CD1c-positive myeloid dendritic cell (primary cell): ENCODE data around the gene GNPTAB.
A peak's percentile ranks its signal among the peaks of the same experiment; 100 is the strongest.
"Not testable (repeated sequence)": the region's sequence is repeated elsewhere in the genome, so short reads cannot be mapped to it uniquely, and the experiment has no call there.

Experiments used
- DNase-seq: peaks from one replicate; pipeline ENCODE4 v3.0.0-alpha.2; 2016; ENCODE audit errors: extremely low spot score

The GNPTAB gene

DNA sequence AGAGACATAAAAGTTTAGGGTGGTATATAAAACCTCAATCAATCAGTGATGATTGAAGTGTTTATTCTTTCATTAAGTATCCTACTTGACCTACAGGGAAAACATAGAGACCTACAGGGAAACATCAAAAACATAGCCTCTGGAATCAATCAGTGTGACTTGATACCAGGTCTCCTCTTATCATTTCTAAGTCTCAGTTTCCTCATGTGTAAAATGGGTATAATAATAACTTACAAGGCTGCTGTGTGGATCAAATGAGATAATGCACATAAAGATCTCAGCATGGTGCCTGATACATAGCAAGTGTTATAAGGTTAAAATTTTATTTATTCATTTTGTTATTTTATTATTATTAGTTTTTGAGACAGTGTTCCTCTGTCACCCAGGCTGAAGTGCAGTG, 22.2 kb upstream of the GNPTAB start:
- DNase-seq, result no peak

DNA sequence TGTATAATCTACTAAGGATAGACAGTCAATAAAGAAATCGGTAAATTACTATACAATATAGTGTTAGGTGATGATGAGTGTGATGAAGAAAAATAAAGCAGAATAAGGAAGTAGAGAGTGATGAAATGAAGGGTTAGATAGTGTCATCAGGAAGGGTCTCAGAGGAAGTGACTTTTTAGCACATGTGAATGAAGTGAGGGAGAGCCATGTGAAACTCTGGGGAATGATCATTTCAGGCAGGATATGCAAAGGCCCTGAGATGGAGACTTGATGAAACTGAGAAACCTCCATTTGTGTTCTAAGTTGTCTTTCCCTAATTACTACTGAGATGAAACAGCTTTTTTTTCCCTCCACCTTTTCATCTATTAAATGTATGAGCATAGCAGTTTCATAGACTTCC, 19.4 kb upstream of the GNPTAB start:
- peak; percentile 51 for DNase-seq

DNA sequence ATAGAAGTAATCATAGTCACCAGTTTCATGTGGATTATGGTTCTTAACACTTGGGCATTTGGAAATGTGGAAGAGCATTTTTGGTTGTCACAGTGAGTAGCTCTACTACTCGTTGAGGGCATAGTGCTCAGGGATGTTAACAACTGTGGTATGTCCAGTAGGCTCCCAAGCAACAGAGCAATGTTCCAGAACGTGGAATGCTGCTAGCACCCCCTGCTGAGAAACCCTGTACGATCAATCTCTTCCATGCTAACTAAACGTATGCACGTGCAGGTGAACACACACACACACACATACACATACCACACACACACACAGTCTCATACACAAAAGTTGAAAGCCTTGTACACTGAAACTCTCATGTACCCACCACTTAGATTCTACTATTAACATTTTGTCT, 16.6 kb upstream of the GNPTAB start:
- DNase-seq, result no peak

DNA sequence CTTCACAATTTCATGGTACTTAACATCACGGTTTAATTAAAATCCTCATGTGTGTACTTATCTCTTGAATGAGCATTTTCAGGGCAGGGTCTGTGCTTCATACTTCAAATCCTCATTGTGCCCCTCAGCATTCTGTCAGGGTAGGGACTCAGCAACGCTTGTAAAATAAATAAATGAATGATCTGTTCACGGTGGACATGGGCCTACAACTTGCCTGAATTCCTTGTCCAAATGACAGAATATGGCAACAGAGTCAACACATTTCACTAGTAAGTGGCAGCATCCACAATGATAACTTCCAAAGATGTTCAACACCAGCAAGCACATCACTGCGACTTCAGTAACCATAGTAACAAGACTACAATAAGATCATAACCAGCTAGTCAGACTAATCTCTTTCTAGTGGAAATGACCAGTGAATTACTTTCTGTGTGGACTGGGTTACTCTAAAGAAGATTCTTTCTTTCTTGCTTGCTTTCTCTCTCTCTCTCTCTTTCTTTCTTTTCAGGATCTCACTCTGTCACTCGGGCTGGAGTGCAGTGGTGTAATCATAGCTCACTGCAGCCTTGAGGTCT, 14.5 kb upstream of the GNPTAB start:
- DNase-seq, result no peak

DNA sequence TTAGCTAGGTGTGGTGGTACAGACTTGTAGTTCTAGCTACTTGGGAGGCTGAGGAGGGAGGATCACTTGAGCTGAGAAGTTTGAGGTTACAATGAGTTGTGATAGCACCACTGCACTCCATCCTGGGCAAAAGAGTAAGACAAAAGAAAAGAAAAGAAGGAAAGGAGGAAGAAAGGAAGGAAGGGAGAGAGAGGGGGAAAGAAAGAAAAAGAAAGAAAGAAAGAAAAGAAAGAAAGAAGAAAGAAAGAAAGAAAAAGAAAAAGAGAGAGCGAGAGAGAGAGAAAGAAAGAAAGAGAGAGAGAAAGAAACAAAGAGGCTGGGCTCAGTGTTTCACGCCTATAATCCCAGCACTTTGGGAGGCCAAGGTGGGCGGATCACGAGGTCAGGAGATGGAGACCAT, 10.3 kb upstream of the GNPTAB start:
- DNase-seq, result no peak

DNA sequence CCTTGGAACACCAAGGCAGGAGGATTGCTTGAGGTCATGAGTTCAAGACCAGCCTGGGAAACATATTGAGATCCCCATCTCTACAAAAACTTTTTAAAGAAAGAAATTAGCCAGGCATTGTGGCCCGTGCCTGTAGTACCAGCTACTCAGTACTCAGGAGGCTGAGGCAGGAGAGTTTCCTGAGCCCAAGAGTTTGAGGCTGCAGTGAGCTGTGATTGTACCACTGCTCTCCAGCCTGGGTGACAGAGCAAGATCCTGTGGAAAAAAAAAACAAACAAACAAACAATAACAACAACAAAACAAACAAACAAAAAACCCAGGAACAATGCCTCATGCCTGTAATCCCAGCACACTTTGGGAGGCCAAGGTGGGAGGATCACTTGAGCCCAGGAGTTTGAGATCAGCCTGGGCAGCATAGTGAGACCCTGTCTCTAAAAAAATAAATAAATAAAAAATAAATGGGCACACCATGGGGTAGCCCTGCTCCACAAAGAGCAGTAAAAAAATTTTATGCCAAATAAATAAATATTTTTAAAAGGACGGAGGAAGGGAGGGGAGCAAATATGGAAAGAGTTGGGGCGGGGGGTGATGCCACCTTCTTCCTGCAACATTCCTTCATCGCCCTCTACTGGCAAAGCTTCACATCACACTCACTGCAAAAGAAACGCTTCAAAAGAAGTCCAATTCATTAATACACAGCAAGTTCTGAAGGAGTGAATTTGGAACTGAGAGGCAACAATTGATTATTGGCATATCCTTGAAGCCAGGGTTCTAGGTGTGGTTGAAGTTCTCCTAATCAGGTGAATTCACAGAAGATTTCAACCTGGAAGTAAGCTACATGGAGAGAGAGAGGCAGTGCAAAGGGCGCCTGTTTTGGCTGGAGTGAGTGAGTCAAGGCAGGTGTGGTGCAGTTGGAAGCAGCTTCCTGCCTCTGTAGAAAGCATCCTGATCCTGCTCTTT, 8.8 kb upstream of the GNPTAB start:
- peak; percentile 78 for DNase-seq

DNA sequence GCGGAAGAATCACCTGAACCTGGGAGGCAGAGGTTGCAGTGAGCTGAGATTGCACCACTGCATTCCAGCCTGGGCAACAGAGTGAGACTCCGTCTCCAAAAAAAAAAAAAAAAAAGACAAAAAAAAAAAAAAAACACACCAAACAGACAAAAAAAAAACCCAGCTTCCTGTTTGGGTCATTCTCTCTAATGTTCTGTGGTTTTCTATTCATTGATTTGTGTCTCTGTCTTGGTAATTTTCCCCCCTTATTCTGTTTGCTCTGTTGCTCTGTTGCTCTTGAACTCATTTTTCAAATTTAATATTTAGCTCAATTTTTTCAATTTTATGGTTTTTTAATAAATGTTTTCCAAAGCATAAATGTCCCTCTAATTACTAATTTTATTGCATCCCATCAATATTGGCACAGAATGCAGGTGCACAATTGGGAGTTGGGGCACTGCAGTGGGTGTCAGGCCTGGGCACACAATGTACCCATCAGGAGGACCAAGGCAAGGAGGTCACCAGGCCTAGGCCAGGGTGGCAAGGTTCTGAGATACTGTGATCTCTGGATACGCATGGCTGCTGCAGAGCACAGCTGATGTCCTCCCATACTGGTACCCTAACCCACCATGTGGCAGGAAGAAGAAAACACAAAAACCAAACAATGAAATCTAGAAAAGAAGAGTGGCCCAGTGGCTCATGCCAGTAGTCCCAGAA, 8.0 kb upstream of the GNPTAB start:
- no peak for DNase-seq

DNA sequence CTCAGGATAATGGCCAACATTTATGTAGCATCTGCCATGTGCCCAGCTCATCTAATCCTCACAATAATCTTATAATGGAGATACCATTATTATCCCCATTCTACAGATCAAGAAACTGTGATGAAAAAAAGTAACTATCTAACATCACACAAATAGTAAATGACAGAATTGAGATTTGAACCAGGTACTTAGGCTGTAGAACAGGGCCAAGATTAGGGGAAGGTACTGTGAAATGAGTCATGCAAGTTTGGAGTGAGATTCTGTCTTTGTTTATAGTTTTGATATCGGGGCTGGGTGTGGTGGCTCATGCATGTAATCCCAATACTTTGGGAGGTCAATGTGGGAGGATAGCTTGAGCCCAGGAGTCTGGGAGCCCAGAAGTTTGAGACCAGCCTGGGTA, 1.3 kb upstream of the GNPTAB start:
- DNase-seq, result no peak

DNA sequence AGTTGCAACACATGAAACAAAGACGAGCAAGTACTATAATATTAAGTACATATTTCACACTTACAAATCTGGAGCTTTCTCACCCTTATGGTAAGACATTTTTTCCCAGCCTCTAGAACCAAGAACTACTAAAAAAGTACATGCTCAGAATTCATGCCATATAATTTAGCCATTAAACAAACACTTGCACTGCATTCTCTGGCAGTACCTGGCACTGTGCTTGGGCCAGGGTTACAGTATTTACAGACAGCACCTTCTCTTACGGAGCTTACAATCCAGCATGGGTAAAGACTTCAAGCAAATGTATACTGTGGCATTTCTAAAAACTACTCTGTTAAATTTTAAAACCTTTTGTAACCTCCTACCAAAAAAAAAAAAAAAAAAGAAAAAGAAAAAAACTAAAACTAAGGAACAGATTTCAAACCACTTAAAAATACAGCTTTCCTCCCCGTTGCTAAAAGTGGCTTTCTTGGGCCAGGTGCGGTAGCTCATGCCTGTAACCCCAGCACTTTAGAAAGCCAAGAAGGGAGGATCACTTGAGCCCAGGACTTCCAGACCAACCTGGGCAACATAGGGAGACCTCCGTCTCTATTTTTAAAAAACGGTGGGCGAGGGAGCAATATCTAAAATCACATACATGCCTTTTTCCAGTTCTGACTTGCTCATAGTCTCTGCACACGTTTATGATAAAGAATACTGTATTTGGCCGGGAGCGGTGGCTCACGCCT, 956 bp downstream of the GNPTAB start:
- no peak for DNase-seq

DNA sequence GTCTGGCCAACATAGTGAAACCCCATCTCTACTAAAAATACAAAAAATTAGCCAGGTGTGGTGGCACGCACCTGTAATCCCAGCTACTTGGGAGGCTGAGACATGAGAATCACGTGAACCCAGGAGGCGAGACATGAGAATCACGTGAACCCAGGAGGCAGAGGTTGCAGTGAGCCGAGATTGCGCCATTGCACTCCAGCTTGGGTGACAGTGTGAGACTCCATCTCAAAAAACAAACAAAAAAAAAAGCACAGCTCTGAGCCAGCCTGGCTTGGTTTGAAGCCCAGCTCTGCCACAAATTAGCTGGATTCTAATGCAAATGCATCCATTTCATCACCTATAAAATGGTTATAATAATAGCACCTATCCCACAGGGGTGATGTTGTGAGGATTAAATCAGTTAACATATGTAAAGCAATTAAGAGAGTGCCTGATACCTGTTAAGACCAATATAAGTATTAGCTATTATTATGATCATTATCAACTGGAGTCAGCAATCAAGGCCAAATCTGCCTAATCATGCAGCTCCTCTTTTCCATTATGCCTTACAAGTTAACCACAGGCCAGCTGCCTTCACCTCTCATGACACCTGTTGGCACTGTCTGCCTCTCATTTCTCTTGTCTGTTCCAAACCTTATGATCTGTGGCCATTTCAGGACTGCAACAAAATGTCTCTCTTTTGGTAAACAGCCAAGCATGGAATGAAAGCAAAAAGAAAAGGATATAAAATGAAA, 2.1 kb downstream of the GNPTAB start:
- DNase-seq, result no peak

DNA sequence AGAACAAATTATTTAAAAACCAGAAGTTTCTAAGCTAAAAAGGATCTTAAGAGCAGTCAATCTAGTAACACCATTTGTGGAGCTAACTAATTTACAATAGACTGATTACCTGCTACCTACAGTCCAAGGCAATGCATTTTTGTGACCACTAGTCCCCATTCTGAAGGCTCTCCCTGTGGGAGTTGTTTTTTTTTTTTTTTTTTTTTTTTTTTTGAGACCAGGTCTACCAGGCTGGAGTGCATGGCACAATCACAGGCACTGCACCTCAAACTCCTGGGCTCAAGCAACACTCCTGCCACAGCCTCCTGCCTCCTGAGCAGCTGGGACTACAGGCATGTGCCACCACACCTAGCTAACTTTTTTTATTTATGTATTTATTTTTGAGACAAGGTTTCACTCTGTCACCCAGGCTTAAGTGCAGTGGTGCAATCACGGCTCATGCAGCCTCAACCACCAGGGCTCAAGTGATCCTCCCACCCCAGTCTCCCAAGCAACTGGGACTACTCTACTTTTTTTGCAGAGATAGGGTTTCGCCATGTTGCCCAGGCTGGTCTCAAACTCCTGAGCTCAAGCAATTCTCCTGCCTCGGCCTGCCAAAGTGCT, 3.9 kb downstream of the GNPTAB start:
- DNase-seq, result no peak

DNA sequence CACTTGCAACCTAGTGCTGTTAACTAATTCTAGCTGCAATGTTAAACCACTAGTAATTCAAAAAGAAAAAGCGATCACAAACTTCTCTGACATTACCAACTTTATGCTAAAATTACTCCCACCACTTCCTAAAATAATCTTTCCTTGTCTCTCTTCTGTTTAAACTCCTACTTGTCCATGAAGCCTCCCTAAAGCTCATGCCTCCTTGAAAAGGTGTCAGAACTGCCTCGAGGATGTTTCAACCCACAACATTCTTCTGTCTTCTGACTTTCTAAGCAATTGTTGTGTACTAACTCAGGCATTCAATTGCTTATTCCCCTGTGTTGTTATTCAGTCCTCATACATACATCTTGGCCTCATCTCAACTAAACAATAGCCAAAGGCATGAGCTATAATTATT, 5.9 kb downstream of the GNPTAB start:
- DNase-seq, result no peak

DNA sequence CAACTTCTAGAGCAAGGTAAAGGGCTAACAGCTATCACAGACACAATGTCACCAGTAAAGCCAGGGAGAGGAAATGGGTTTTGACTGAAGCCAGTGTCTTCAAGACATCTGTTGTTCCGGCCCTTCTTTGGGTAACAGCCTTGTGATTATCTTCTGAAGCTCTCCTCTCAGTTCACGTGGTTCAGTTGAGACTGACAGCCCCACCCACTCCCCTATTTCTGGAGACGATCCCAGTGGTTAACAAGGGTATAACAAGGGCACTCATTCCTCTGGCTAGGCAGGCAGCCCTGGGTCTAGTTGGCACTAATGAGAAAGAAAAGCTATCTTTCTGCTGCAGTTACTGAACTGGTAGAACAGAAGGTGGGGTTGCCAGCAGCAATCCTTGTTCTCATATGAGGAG, 6.9 kb downstream of the GNPTAB start:
- peak; percentile 70 for DNase-seq

DNA sequence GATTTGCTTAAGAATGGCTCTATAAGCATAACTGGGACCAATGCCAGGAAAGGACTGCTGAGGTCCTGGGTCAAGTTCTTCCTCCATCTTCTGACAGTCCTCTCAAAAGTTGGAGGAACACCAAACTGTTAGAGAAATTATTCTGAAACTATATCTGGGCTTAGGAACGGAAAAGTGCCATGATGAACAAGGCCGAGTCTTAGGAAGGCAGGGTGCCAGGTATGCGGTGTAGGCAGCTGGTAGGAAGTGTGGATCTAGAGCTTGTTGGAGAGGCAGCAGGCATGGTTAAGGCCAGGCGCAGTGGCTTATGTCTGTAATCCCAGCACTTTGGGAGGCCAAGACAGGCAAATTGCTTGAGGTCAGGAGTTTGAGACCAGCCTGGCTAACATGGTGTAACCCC, 7.7 kb downstream of the GNPTAB start:
- DNase-seq, result no peak

DNA sequence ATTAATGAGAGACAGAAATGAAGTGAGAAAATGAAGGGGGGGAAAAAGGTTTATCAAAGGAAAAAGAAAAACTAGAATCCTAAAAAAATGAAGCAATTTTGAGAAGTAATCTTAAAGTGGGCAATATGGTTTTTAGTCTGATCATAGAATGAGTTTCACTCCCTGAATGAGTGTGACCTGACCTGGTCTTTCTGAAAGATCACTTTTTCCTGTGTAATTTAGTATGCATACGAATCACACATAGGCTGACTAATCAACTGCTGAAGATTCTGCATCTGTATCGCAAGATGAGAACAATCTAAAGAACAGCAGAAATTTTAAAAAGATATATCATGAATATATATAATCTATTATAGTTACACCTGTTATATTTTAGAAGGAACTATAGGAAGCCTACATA, 11.3 kb downstream of the GNPTAB start:
- DNase-seq, result no peak

DNA sequence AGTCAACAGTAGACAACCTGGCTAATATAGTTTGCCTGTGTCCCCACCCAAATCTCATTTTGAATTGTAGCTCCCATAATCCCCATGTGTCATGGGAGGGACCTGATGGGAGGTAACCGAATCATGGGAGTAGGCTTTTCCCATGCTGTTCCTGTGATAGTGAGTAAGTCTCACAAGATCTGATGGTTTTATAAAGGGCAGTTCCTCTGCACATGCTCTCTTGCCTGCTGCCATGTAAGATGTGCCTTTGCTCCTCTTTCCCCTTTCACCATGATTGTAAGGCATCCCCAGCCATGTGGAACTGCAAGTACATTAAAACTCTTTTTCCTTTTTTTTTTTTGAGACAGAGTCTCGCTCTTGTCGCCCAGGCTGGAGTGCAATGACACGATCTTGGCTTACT, 12.1 kb downstream of the GNPTAB start:
- not testable (repeated sequence) for DNase-seq

DNA sequence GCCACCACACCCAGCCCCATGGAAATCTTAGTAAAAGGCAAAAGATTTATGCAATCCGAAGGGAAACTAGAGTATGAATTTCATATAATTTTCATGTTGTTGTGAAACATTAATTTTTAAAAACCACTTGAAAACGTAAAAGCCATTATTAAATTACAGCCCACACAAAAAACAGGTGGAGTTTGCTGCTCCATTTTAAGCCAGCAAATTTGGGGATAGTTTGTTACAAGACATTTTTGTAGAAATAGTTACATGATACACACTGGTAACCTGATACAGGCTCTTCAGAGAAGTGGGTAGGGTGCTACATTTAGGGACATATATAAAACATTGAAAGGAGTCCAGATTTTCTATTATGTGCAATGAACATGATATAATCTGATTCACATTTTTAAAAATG, 17.6 kb downstream of the GNPTAB start:
- DNase-seq, result no peak

DNA sequence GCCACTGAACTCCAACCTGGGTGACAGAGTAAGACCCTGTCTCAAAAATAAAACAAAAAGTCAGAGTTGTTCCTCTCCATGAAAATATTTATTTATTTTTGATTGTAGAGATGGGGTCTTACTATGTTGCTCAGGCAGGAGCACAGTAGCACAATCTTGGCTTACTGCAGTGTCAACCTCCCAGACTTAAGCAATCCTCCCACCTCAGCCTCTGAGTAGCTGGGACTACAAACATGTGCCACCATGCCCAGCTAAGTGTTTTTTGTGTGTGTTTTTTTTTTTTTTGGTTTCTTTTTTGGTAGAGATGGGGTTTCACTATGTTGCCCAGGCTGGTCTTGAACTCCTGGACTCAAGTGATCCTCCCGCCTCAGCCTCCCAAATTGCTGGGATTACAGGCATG, 18.0 kb downstream of the GNPTAB start:
- DNase-seq, result not testable (repeated sequence)

DNA sequence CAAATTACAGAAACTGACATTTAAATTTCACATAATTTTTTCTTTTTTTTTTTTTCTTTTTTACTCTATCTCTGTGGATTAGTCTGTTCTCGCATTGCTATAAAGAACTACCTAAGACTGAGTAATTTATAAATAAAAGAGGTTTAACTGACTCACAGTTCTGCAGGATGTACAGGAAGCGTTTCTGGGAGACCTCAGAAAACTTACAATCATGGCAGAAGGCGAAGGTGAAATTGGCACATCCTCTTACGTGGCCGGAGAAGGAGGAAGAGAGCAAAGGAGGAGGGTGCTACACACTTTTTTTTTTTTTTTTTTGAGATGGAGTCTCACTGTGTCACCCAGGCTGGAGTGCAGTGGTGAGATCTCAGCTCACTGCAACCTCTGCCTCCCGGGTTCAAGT, 19.4 kb downstream of the GNPTAB start:
- not testable (repeated sequence) for DNase-seq

DNA sequence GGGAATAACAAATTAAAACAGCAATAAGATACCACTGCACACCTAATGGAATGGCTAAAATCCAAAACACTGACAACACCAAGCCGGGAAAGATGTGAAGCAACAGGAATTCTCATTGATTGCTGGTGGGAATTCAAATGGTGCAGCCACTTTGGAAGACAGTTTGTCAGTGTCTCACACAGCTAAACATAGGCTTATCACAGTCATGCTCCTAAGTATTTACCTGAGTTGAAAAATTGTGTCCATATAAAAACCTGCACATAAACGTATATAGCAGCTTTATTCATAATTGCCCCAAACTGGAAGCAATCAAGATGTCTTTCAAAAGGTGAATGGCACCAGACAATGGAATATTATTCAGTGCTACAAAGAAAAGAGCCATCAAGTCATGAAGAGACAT, 21.6 kb downstream of the GNPTAB start:
- no peak for DNase-seq

DNA sequence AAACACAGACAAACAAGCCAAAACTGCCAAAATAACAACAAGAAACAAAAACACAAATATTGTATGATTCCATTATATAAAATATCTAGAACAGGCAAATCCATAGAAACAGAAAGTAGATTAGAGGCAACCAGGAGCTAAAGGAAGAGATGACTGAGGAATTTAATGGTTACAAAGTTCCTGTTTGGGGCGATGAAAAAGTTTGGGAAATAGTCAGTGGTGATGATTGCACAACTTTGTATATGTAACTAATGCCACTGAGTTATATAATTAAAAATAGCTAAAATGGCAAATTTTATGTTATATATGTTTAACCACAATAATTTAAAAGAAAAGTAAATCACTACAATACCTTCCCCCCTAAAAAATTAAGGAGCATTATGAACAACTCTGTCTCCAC, 24.5 kb downstream of the GNPTAB start:
- peak; percentile 31 for DNase-seq
